HCT116 (cell line): ENCODE results near the gene PEX19. TPM values are rescaled to one million over a fixed set of nuclear protein-coding genes. Genes with fewer than 3 reads are reported as not detected.

Experiments
- total RNA-seq: library from RNA; stranded (reverse); gene quantifications from one replicate; pipeline ENCODE4 v1.2.1, GENCODE V29; 2021; ENCODE audit not compliant: unreplicated experiment
- TF ChIP-seq, protein P1 (sequence below), 3 experiments: fragments of 200-600 bp in 1 of 3; sonication (generic) in 1 of 3; IDR thresholded peaks in 2 of 3; conservative IDR thresholded peaks in 1 of 3; 2 replicates each; pipeline ENCODE4 v1.5.1; 2012 to 2017; ENCODE audit warnings: low read depth in 2 of 3, low read length in 2 of 3, antibody characterized with exemption in 1 of 3, borderline replicate concordance in 1 of 3, control low read depth in 1 of 3, mild to moderate bottlenecking in 1 of 3, mixed read lengths in 1 of 3, mixed run types in 1 of 3, moderate library complexity in 1 of 3; ENCODE audit not compliant: insufficient read depth in 1 of 3

PEX19 gene
- total RNA-seq, 1 experiment from 2014 or later, result 35.9 TPM

DNA sequence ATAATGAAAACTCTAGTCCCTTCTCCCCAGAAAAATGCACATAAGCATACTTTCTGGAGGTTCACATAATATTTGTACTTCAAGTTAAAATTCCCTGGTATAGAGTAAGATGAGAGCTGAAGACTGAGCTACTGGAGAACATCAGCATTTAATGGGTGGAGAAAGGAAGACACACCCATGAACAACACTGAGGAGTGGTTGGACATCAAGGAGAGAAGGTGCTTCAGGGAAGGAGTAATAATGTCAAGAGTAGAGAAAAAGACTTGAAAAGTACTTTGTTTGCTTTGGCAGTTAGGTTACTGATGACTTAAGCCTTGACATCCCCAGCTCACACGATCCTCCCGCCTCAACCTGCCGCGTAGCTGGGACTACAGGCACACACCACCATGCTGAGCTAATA is 57.9 kb downstream of the PEX19 start (continued):
- TF ChIP-seq, protein P1, sequence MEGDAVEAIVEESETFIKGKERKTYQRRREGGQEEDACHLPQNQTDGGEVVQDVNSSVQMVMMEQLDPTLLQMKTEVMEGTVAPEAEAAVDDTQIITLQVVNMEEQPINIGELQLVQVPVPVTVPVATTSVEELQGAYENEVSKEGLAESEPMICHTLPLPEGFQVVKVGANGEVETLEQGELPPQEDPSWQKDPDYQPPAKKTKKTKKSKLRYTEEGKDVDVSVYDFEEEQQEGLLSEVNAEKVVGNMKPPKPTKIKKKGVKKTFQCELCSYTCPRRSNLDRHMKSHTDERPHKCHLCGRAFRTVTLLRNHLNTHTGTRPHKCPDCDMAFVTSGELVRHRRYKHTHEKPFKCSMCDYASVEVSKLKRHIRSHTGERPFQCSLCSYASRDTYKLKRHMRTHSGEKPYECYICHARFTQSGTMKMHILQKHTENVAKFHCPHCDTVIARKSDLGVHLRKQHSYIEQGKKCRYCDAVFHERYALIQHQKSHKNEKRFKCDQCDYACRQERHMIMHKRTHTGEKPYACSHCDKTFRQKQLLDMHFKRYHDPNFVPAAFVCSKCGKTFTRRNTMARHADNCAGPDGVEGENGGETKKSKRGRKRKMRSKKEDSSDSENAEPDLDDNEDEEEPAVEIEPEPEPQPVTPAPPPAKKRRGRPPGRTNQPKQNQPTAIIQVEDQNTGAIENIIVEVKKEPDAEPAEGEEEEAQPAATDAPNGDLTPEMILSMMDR (IDR thresholded peaks at IDR 0.05 in 2 of 3, conservative IDR thresholded peaks at IDR 0.05 in 1 of 3; ENCODE audit: borderline replicate concordance in 1 of 3, insufficient read depth in 1 of 3, low read depth in 2 of 3, low read length in 2 of 3), result no peak
- TF ChIP-seq, all 23 proteins: peak for 0

Other genes starting within 250 kb of the PEX19 start
- gene KCNJ10, start 215.0 kb downstream of the PEX19 start, total RNA-seq, result 0.57 TPM
- 0.05 TPM for gene KCNJ9, start 203.6 kb downstream of the PEX19 start, total RNA-seq
- gene IGSF8, start 186.5 kb downstream of the PEX19 start, total RNA-seq, result 35.6 TPM
- gene ATP1A2, start 169.4 kb downstream of the PEX19 start, total RNA-seq, result not detected
- gene ATP1A4, start 133.5 kb downstream of the PEX19 start, total RNA-seq, result not detected
- gene CASQ1, start 94.6 kb downstream of the PEX19 start, total RNA-seq, result not detected
- 44.0 TPM for gene PEA15, start 79.7 kb downstream of the PEX19 start, total RNA-seq
- gene DCAF8, start 22.6 kb downstream of the PEX19 start, total RNA-seq, result 98.1 TPM
- 132 TPM for gene COPA, start 58.1 kb upstream of the PEX19 start, total RNA-seq
- gene NCSTN, start 58.2 kb upstream of the PEX19 start, total RNA-seq, result 68.4 TPM
- 0.12 TPM for gene NHLH1, start 81.9 kb upstream of the PEX19 start, total RNA-seq
- gene VANGL2, start 115.4 kb upstream of the PEX19 start, total RNA-seq, result 1.1 TPM
- gene SLAMF6, start 238.1 kb upstream of the PEX19 start, total RNA-seq, result not detected